SKM-1 (cell line): Measurements from ENCODE around the gene POLA1.

Experiments used
- DNase-seq: peaks from one replicate; lab custom pipeline; 2025; ENCODE audit not compliant: unreplicated experiment; lab: John Stamatoyannopoulos, UW

Gene POLA1

GRCh38 chrX:24694825-24695224, 1.1 kb downstream of the POLA1 start:
- DNase-seq: no peak

GRCh38 chrX:24696294-24696693, 2.6 kb downstream of the POLA1 start:
- no peak for DNase-seq

- no peak for DNase-seq
Measured at GRCh38 chrX:24702362-24703184, 8.9 kb downstream of the POLA1 start.

- DNase-seq: no peak
Measured at GRCh38 chrX:24703185-24703494, 9.4 kb downstream of the POLA1 start.

GRCh38 chrX:24718771-24719170, 25.1 kb downstream of the POLA1 start:
- no peak for DNase-seq

GRCh38 chrX:24720036-24720435, 26.3 kb downstream of the POLA1 start:
- DNase-seq: no peak

- DNase-seq: no peak
Measured at GRCh38 chrX:24728530-24728929, 34.8 kb downstream of the POLA1 start.

GRCh38 chrX:24732766-24733500, 39.2 kb downstream of the POLA1 start:
- no peak for DNase-seq

- DNase-seq: no peak
Measured at GRCh38 chrX:24741330-24741729, 47.6 kb downstream of the POLA1 start.

GRCh38 chrX:24748196-24748595, 54.5 kb downstream of the POLA1 start:
- no peak for DNase-seq

GRCh38 chrX:24759786-24760185, 66.1 kb downstream of the POLA1 start:
- no peak for DNase-seq

- no peak for DNase-seq
Measured at GRCh38 chrX:24760363-24761000, 66.8 kb downstream of the POLA1 start.

GRCh38 chrX:24761306-24761705, 67.6 kb downstream of the POLA1 start:
- DNase-seq: no peak

GRCh38 chrX:24763989-24764388, 70.3 kb downstream of the POLA1 start:
- DNase-seq: no peak

GRCh38 chrX:24767557-24767956, 73.8 kb downstream of the POLA1 start:
- no peak for DNase-seq

GRCh38 chrX:24768556-24768955, 74.8 kb downstream of the POLA1 start:
- no peak for DNase-seq

- DNase-seq: no peak
Measured at GRCh38 chrX:24774650-24775049, 80.9 kb downstream of the POLA1 start.

GRCh38 chrX:24775891-24776290, 82.2 kb downstream of the POLA1 start:
- no peak for DNase-seq

GRCh38 chrX:24777660-24778059, 83.9 kb downstream of the POLA1 start:
- no peak for DNase-seq

- no peak for DNase-seq
Measured at GRCh38 chrX:24782011-24782410, 88.3 kb downstream of the POLA1 start.

- DNase-seq: no peak
Measured at GRCh38 chrX:24789047-24789446, 95.3 kb downstream of the POLA1 start.

GRCh38 chrX:24790166-24790565, 96.4 kb downstream of the POLA1 start:
- DNase-seq: no peak
